Endothelial cell of umbilical vein (primary cell): Measurements from ENCODE around the gene PINK1.

Experiments
- CTCF ChIP-seq, 2 donors: IDR thresholded peaks; 1 replicate in 1 of 2; 2 replicates in 1 of 2; pipeline ENCODE4 v1.5.1; 2011; ENCODE audit warnings: low read length in 2 of 2, mild to moderate bottlenecking in 2 of 2, moderate library complexity in 2 of 2, control low read depth in 1 of 2, inconsistent platforms in 1 of 2, low read depth in 1 of 2; ENCODE audit not compliant: insufficient read depth in 1 of 2; ENCODE audit errors: extremely low read depth in 1 of 2
- EZH2 ChIP-seq: IDR thresholded peaks from 2 replicates; pipeline ENCODE4 v1.6.1; 2012; ENCODE audit warnings: borderline replicate concordance, low read depth, mild to moderate bottlenecking, moderate library complexity, low read length, inconsistent platforms; ENCODE audit not compliant: severe bottlenecking
- JUN ChIP-seq: IDR thresholded peaks from 2 replicates; pipeline ENCODE4 v1.6.1; 2011; ENCODE audit warnings: borderline replicate concordance, low read depth; ENCODE audit not compliant: insufficient read length, insufficient read depth
- MAX ChIP-seq: IDR thresholded peaks from 2 replicates; pipeline ENCODE4 v1.6.1; 2011; ENCODE audit not compliant: insufficient read depth, insufficient read length
- MYC ChIP-seq: IDR thresholded peaks from one replicate; pipeline ENCODE4 v1.6.1; 2011; ENCODE audit warnings: mild to moderate bottlenecking, low read depth, low read length
- POLR2A ChIP-seq: IDR thresholded peaks from 2 replicates; pipeline ENCODE4 v1.6.1; 2012; ENCODE audit warnings: low read depth, mild to moderate bottlenecking, control low read depth, low read length
- POLR2AphosphoS5 ChIP-seq: IDR thresholded peaks from 2 replicates; pipeline ENCODE4 v1.6.1; 2012; ENCODE audit warnings: low read depth, mild to moderate bottlenecking, control low read depth, low read length, moderate library complexity; ENCODE audit not compliant: insufficient read depth

- TF ChIP-seq CTCF (IDR thresholded peaks at IDR 0.05; ENCODE audit: extremely low read depth in 1 of 2, insufficient read depth in 1 of 2, low read depth in 1 of 2, low read length in 2 of 2) (no peak), JUN (no peak), EZH2 (no peak), POLR2AphosphoS5 (no peak), MAX (no peak), MYC (no peak), POLR2A (no peak)
These were observed 13.3 kb upstream of the PINK1 start for GRCh38 chr1:20619999-20620398.
